H1 (cell line): Measurements from ENCODE around the gene VRK3. TPM values are rescaled to one million over a fixed set of nuclear protein-coding genes. Genes with fewer than 3 reads are reported as not detected.

Experiments used
- CTCF ChIA-PET: fragments of 300-600 bp; sonication (Branson Sonifier 250); formaldehyde crosslinking; loops from one replicate; lab custom pipeline; 2021; ENCODE audit not compliant: partially characterized antibody; lab: Charles Lee
- POLR2A ChIA-PET: fragments of 300-600 bp; sonication (Branson Sonifier 250); formaldehyde crosslinking; loops from one replicate; lab custom pipeline; 2021; ENCODE audit warnings: inconsistent platforms; ENCODE audit not compliant: partially characterized antibody; lab: Charles Lee
- DNase-seq, 2 experiments: peaks; one replicate each; pipeline versions ENCODE4 v3.0.0 to v3.0.0-alpha.2; 2010 to 2022; ENCODE audit warnings: low spot score in 2 of 2, low read depth in 1 of 2, mixed read lengths in 1 of 2
- FAIRE-seq: peaks from 2 replicates; lab custom pipeline; 2011; peaks lifted over from hg19 to GRCh38; lab: Jason Lieb, UNC
- H2AFZ ChIP-seq: 2 replicates; pipeline ENCODE4 v1.8.1; 2012; ENCODE audit warnings: low read length, inconsistent platforms
- H2AK5ac ChIP-seq: 2 replicates; pipeline ENCODE4 v1.6.1; 2013; ENCODE audit warnings: low read depth, low read length
- H2BK120ac ChIP-seq: replicated peaks from 2 replicates; pipeline ENCODE3; 2013; ENCODE audit warnings: low read depth, low read length, inconsistent platforms
- H2BK12ac ChIP-seq: 2 replicates; pipeline ENCODE4 v1.6.1; 2013; ENCODE audit warnings: low read depth, low read length
- H2BK15ac ChIP-seq: 2 replicates; pipeline ENCODE4 v1.6.1; 2013; ENCODE audit warnings: low read length
- H2BK20ac ChIP-seq: 2 replicates; pipeline ENCODE4 v1.6.1; 2013; ENCODE audit warnings: low read length
- H2BK5ac ChIP-seq: 2 replicates; pipeline ENCODE4 v1.6.1; 2013; ENCODE audit warnings: low read depth, low read length
- H3K14ac ChIP-seq: 2 replicates; pipeline ENCODE4 v1.6.1; 2013; ENCODE audit warnings: inconsistent platforms; ENCODE audit not compliant: insufficient read length
- H3K18ac ChIP-seq: 2 replicates; pipeline ENCODE4 v1.6.1; 2013; ENCODE audit warnings: low read length; ENCODE audit errors: extremely low read depth
- H3K23ac ChIP-seq: 2 replicates; pipeline ENCODE4 v1.6.1; 2013; ENCODE audit warnings: inconsistent platforms; ENCODE audit not compliant: insufficient read length
- H3K23me2 ChIP-seq: 2 replicates; pipeline ENCODE4 v1.6.1; 2013; ENCODE audit warnings: low read depth, low read length
- H3K27ac ChIP-seq: 2 replicates; pipeline ENCODE4 v1.6.1; 2011; ENCODE audit warnings: low read depth, low read length, inconsistent platforms
- H3K27me3 ChIP-seq, 4 experiments: replicated peaks in 1 of 4; 1 replicate in 1 of 4; 2 replicates in 3 of 4; pipeline versions ENCODE4 v1.6.1 to v1.8.1; 2011 to 2013; ENCODE audit warnings: low read length in 3 of 4, mild to moderate bottlenecking in 3 of 4, inconsistent platforms in 2 of 4, mixed read lengths in 2 of 4, moderate library complexity in 1 of 4; ENCODE audit not compliant: control insufficient read depth in 3 of 4, insufficient read depth in 3 of 4; ENCODE audit errors: extremely low read depth in 1 of 4
- H3K36me3 ChIP-seq, 4 experiments: 2 replicates each; pipeline versions ENCODE4 v1.6.1 to v1.8.1; 2011 to 2013; ENCODE audit warnings: mild to moderate bottlenecking in 4 of 4, low read length in 3 of 4, moderate library complexity in 2 of 4, control low read depth in 1 of 4, inconsistent platforms in 1 of 4; ENCODE audit not compliant: insufficient read depth in 4 of 4, control insufficient read depth in 2 of 4
- H3K4ac ChIP-seq: replicated peaks from 2 replicates; pipeline ENCODE3; 2013; ENCODE audit warnings: low read length, low read depth, mixed read lengths, inconsistent platforms; ENCODE audit not compliant: insufficient read length
- H3K4me1 ChIP-seq, 4 experiments: replicated peaks in 1 of 4; 1 replicate in 1 of 4; 2 replicates in 3 of 4; pipeline versions ENCODE4 v1.6.1 to v1.8.1; 2011 to 2013; ENCODE audit warnings: low read length in 3 of 4, inconsistent platforms in 2 of 4, mixed read lengths in 1 of 4; ENCODE audit not compliant: insufficient read depth in 4 of 4, control insufficient read depth in 3 of 4
- H3K4me2 ChIP-seq, 2 experiments: 2 replicates each; pipeline versions ENCODE4 v1.6.1 to v1.8.1; 2011 to 2013; ENCODE audit warnings: low read depth in 2 of 2, low read length in 2 of 2, control low read depth in 1 of 2, inconsistent platforms in 1 of 2, mild to moderate bottlenecking in 1 of 2; ENCODE audit not compliant: insufficient read depth in 1 of 2
- H3K4me3 ChIP-seq, 4 experiments: fragments of 200-600, 300-600 bp in 1 of 4; sonication (generic), shearing (Covaris generic), sonication (Bioruptor Twin) in 1 of 4; 2 replicates each; pipeline versions ENCODE4 v1.5.1 to v1.8.1; 2011 to 2016; ENCODE audit warnings: low read length in 4 of 4, low read depth in 3 of 4, control low read depth in 2 of 4, inconsistent platforms in 2 of 4, mild to moderate bottlenecking in 2 of 4, mixed read lengths in 1 of 4, moderate library complexity in 1 of 4; ENCODE audit not compliant: insufficient read depth in 2 of 4; ENCODE audit errors: extremely low read depth in 1 of 4
- H3K56ac ChIP-seq: replicated peaks from 2 replicates; pipeline ENCODE3; 2013; ENCODE audit warnings: low read depth, mild to moderate bottlenecking, mixed read lengths, low read length, inconsistent platforms; ENCODE audit not compliant: insufficient read length
- H3K79me1 ChIP-seq: 2 replicates; pipeline ENCODE4 v1.6.1; 2013; ENCODE audit warnings: low read depth, low read length, control low read depth
- H3K79me2 ChIP-seq, 2 experiments: 2 replicates each; pipeline versions ENCODE4 v1.6.1 to v1.8.1; 2012 to 2013; ENCODE audit warnings: low read length in 2 of 2, mild to moderate bottlenecking in 2 of 2, inconsistent platforms in 1 of 2; ENCODE audit not compliant: insufficient read depth in 2 of 2, control insufficient read depth in 1 of 2
- H3K9ac ChIP-seq, 4 experiments: replicated peaks in 1 of 4; 1 replicate in 1 of 4; 2 replicates in 3 of 4; pipeline versions ENCODE4 v1.6.1 to v1.8.1; 2011 to 2013; ENCODE audit warnings: low read depth in 3 of 4, low read length in 3 of 4, control low read depth in 2 of 4, mild to moderate bottlenecking in 2 of 4, moderate library complexity in 2 of 4, inconsistent platforms in 1 of 4; ENCODE audit errors: extremely low read depth in 1 of 4
- H3K9me3 ChIP-seq, 2 experiments: 2 replicates each; pipeline versions ENCODE4 v1.6.1 to v1.8.1; 2012 to 2013; ENCODE audit warnings: mild to moderate bottlenecking in 2 of 2, moderate library complexity in 2 of 2, control low read depth in 1 of 2, inconsistent platforms in 1 of 2, low read depth in 1 of 2, low read length in 1 of 2, mixed read lengths in 1 of 2; ENCODE audit not compliant: insufficient read depth in 2 of 2
- H4K20me1 ChIP-seq, 2 experiments: replicated peaks in 1 of 2; 2 replicates each; pipeline versions ENCODE3 to v1.8.1; 2011 to 2013; ENCODE audit warnings: inconsistent platforms in 2 of 2, low read length in 2 of 2, mild to moderate bottlenecking in 1 of 2; ENCODE audit not compliant: insufficient read depth in 2 of 2, control insufficient read depth in 1 of 2
- H4K5ac ChIP-seq: 2 replicates; pipeline ENCODE4 v1.6.1; 2013; ENCODE audit warnings: low read length, low read depth, mixed read lengths, inconsistent platforms; ENCODE audit not compliant: insufficient read length
- H4K8ac ChIP-seq: 2 replicates; pipeline ENCODE4 v1.8.0; 2013; ENCODE audit warnings: mild to moderate bottlenecking, moderate library complexity, low read length, inconsistent platforms; ENCODE audit not compliant: insufficient read depth; ENCODE audit errors: extremely low read depth
- H4K91ac ChIP-seq: replicated peaks from 2 replicates; pipeline ENCODE3; 2013; ENCODE audit warnings: low read length, mixed read lengths, inconsistent platforms; ENCODE audit not compliant: insufficient read length
- BCL11A ChIP-seq, 2 experiments: IDR thresholded peaks; one replicate each; pipeline ENCODE4 v1.6.1; 2011; ENCODE audit warnings: low read depth in 2 of 2, low read length in 2 of 2, mild to moderate bottlenecking in 2 of 2
- CHD1 ChIP-seq: IDR thresholded peaks from 2 replicates; pipeline ENCODE4 v1.6.1; 2012; ENCODE audit warnings: low read depth, low read length, improper control_type of control experiment
- CHD2 ChIP-seq: IDR thresholded peaks from 2 replicates; pipeline ENCODE4 v1.6.1; 2012; ENCODE audit warnings: low read length, improper control_type of control experiment
- EGR1 ChIP-seq: IDR thresholded peaks from 2 replicates; pipeline ENCODE4 v1.6.1; 2011; ENCODE audit warnings: low read depth, low read length, borderline replicate concordance
- EP300 ChIP-seq, 2 experiments: IDR thresholded peaks; 1 replicate in 1 of 2; 2 replicates in 1 of 2; pipeline ENCODE4 v1.6.1; 2011 to 2012; ENCODE audit warnings: low read depth in 2 of 2, low read length in 2 of 2, mild to moderate bottlenecking in 2 of 2, borderline replicate concordance in 1 of 2, inconsistent platforms in 1 of 2, moderate library complexity in 1 of 2
- EZH2 ChIP-seq: fragments of 200-600 bp; sonication (generic); IDR thresholded peaks from 2 replicates; pipeline ENCODE4 v1.7.1; 2012; ENCODE audit warnings: low read depth, mild to moderate bottlenecking, moderate library complexity, low read length, inconsistent platforms; ENCODE audit not compliant: severe bottlenecking
- GABPA ChIP-seq: IDR thresholded peaks from 2 replicates; pipeline ENCODE4 v1.6.1; 2011; ENCODE audit warnings: mild to moderate bottlenecking, low read length, moderate library complexity, borderline replicate concordance; ENCODE audit not compliant: insufficient read depth
- HDAC6 ChIP-seq: IDR thresholded peaks from one replicate; pipeline ENCODE4 v1.7.1; 2012; ENCODE audit warnings: low read depth, mild to moderate bottlenecking, inconsistent platforms, low read length, moderate library complexity
- JUN ChIP-seq: IDR thresholded peaks from 2 replicates; pipeline ENCODE4 v1.6.1; 2011; ENCODE audit warnings: low read depth, mild to moderate bottlenecking, improper control_type of control experiment, low read length
- KDM5A ChIP-seq: fragments of 200-600 bp; IDR thresholded peaks from 2 replicates; pipeline ENCODE4 v1.7.1; 2012; ENCODE audit warnings: mild to moderate bottlenecking, low read length, inconsistent platforms, mixed read lengths
- POLR2AphosphoS5 ChIP-seq: IDR thresholded peaks from 2 replicates; pipeline ENCODE4 v1.6.1; 2011; ENCODE audit warnings: low read depth, low read length
- SIX5 ChIP-seq: IDR thresholded peaks from 2 replicates; pipeline ENCODE4 v1.6.1; 2011; ENCODE audit warnings: mild to moderate bottlenecking, low read depth, low read length
- TEAD4 ChIP-seq: IDR thresholded peaks from 2 replicates; pipeline ENCODE4 v1.6.1; 2012; ENCODE audit warnings: low read depth, low read length, inconsistent platforms, mixed read lengths
- YY1 ChIP-seq: IDR thresholded peaks from 2 replicates; pipeline ENCODE4 v1.6.1; 2011; ENCODE audit warnings: low read depth, mild to moderate bottlenecking, low read length
- WGBS, 2 experiments: shearing (Covaris generic) in 1 of 2; methylation state at CpG; one replicate each; pipeline versions ENCODE4 v1.1.6 to v1.1.7; 2013 to 2015; ENCODE audit warnings: low lambda C conversion rate in 2 of 2, mixed read lengths in 2 of 2, inconsistent platforms in 1 of 2, low coverage in 1 of 2, missing lambda C conversion rate in 1 of 2; ENCODE audit not compliant: insufficient replicate concordance in 2 of 2, insufficient coverage in 1 of 2, insufficient read length in 1 of 2; ENCODE audit errors: extremely low coverage in 1 of 2, missing lambda C conversion rate in 1 of 2; 5-methylcytosine and 5-hydroxymethylcytosine counted together
- polyA plus RNA-seq, 7 experiments: library from polyadenylated mRNA; depleted of rRNA in 3 of 7; stranded (reverse) in 5 of 7; unstranded in 2 of 7; fragments of >200 nt in 5 of 7; fragments of 200-250 nt in 2 of 7; gene quantifications; 1 replicate in 5 of 7; 2 replicates in 1 of 7; 4 replicates in 1 of 7; pipeline versions ENCODE4 v1.2.1 to v1.2.3, GENCODE V29; 2011 to 2013; ENCODE audit warnings: missing spikeins in 2 of 7, mixed read lengths in 2 of 7
- total RNA-seq: library from RNA; stranded (reverse); fragmentation: NEBNext Ultra II Directional; extraction: Animal tissue kit (Norgen Biotek cat#: 25700); gene quantifications from 2 replicates; pipeline ENCODE4 v1.2.1, GENCODE V29; 2021

The VRK3 gene
- total and polyA plus RNA-seq, 2 of the 8 experiments (the other 6 are each of a cell fraction or from before 2014, with no cell fraction given), result 21.3 to 36.1 TPM

DNA sequence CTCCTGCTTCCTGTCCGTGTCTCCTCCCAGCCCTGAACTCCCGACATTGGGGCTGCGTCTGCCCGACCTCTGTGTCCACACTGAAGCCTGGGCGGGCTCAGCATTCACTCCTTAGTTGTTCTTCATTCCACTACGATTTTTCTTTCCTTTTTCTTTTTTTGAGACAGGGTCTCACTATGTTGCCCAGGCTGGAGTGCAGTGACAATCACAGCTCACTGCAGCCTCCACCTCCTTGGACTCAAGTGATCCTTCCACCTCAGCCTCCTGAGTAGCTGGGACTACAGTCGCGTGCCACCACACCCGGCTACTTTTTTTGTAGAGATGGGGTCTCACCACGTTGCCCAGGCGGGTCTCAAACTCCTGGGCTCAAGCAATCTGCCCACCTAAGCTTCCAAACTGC, 40.7 kb downstream of the VRK3 start:
- no peak overlapping the region for H2BK120ac ChIP-seq
- no peak overlapping the region for H2AFZ ChIP-seq
- H3K4me3 ChIP-seq, result no peak overlapping the region
- H2BK12ac ChIP-seq, result no peak overlapping the region
- H2AK5ac ChIP-seq, result no peak overlapping the region
- H3K27ac ChIP-seq, result no peak overlapping the region
- H3K9ac ChIP-seq, result no peak overlapping the region
- no peaks in the 10 kb centered on the region for H3K27me3 ChIP-seq
- DNase-seq, result no peak
- no peak overlapping the region for H3K4me2 ChIP-seq
- H4K8ac ChIP-seq, result no peak overlapping the region
- H2BK15ac ChIP-seq, result no peak overlapping the region
- H3K4me1 ChIP-seq, result no peaks in the 10 kb centered on the region
- no peak overlapping the region for H2BK20ac ChIP-seq
- peaks cover 3 to 27% of the 10 kb centered on the region in 2 experiments for H4K20me1 ChIP-seq
- FAIRE-seq, result no peak
- no peak overlapping the region for H4K91ac ChIP-seq
- no peak overlapping the region for H2BK5ac ChIP-seq
- H4K5ac ChIP-seq, result no peak overlapping the region
- H3K79me2 ChIP-seq, result no peaks in the 10 kb centered on the region
- POLR2A ChIA-PET, result interaction anchor here (0.6 to 6.1 kb wide), 4 partner anchors 7 to 67 kb away, joined by 3 to 36 read pairs (median 10); partner anchors contain the start of gene NUP62
- no peak overlapping the region for H3K14ac ChIP-seq
- CTCF ChIA-PET, result interaction anchor here (0.7 to 16.2 kb wide), 20 partner anchors 10 to 270 kb away, joined by 3 to 231 read pairs (median 6); partner anchors contain the start of gene NUP62
- H3K79me1 ChIP-seq, result no peaks in the 10 kb centered on the region
- 84% methylated on average over 11 of the region's 11 CpGs; no CpG with 5 or more reads in 1 of the 2 experiments for WGBS, 2 experiments
- no peaks in the 10 kb centered on the region for H3K23me2 ChIP-seq
- H3K36me3 ChIP-seq, result no peaks in the 10 kb centered on the region; a peak in 1 of 8 replicates
- H3K56ac ChIP-seq, result no peak overlapping the region
- no peaks in the 10 kb centered on the region for H3K9me3 ChIP-seq
- H3K4ac ChIP-seq, result no peak overlapping the region
- H3K23ac ChIP-seq, result no peak overlapping the region
- H3K18ac ChIP-seq, result no peak overlapping the region
- TF ChIP-seq HDAC6 (no peak), KDM5A (no peak), CHD2 (no peak), YY1 (no peak), GABPA (no peak), JUN (no peak), CHD1 (no peak), SIX5 (no peak), POLR2AphosphoS5 (no peak), EGR1 (no peak), BCL11A (IDR thresholded peaks at IDR 0.05; ENCODE audit: low read depth in 2 of 2, low read length in 2 of 2) (no peak), EP300 (IDR thresholded peaks at IDR 0.05; ENCODE audit: borderline replicate concordance in 1 of 2, low read depth in 2 of 2, low read length in 2 of 2) (no peak), TEAD4 (no peak), EZH2 (no peak)
